WTC11 (cell line): ENCODE data around the gene CFAP251.

ENCODE experiments used
- ATF2 ChIP-seq: sonication (generic); formaldehyde crosslinking; IDR thresholded peaks from 2 replicates; pipeline ENCODE4 v1.8.1; 2022; ENCODE audit warnings: low read depth, missing genetic modification reagents, borderline replicate concordance
- CTCF ChIP-seq: fragments of 200-600 bp; IDR thresholded peaks from 2 replicates; pipeline ENCODE4 v1.8.0; 2022; ENCODE audit warnings: antibody characterized with exemption
- E2F4 ChIP-seq: sonication (generic); formaldehyde crosslinking; IDR thresholded peaks from 2 replicates; pipeline ENCODE4 v1.8.1; 2022; ENCODE audit warnings: low read depth, mild to moderate bottlenecking, moderate library complexity, missing genetic modification reagents, borderline replicate concordance
- JUN ChIP-seq: sonication (generic); formaldehyde crosslinking; IDR thresholded peaks from 2 replicates; pipeline ENCODE4 v1.8.0; 2023; ENCODE audit warnings: mild to moderate bottlenecking, missing genetic modification reagents
- NFYB ChIP-seq: sonication (generic); formaldehyde crosslinking; conservative IDR thresholded peaks from 2 replicates; pipeline ENCODE4 v1.8.0; 2022; ENCODE audit warnings: low read depth, missing genetic modification reagents
- STAT6 ChIP-seq: sonication (generic); formaldehyde crosslinking; conservative IDR thresholded peaks from 2 replicates; pipeline ENCODE4 v1.8.1; 2023; ENCODE audit warnings: mild to moderate bottlenecking, low read depth, missing genetic modification reagents, moderate library complexity
- TCF7 ChIP-seq: sonication (generic); formaldehyde crosslinking; IDR thresholded peaks from 2 replicates; pipeline ENCODE4 v1.8.0; 2022; ENCODE audit warnings: mild to moderate bottlenecking, low read depth, missing genetic modification reagents, moderate library complexity
- USF2 ChIP-seq: sonication (generic); formaldehyde crosslinking; IDR thresholded peaks from 2 replicates; pipeline ENCODE4 v1.8.1; 2023; ENCODE audit warnings: mild to moderate bottlenecking, missing genetic modification reagents, moderate library complexity
- ZNF121 ChIP-seq: sonication (generic); formaldehyde crosslinking; IDR thresholded peaks from 2 replicates; pipeline ENCODE4 v1.8.0; 2023; ENCODE audit warnings: missing genetic modification reagents
- TF ChIP-seq, protein P1 (sequence below): sonication (generic); formaldehyde crosslinking; conservative IDR thresholded peaks from 2 replicates; pipeline ENCODE4 v1.8.1; 2022; ENCODE audit warnings: mild to moderate bottlenecking, missing genetic modification reagents
- TF ChIP-seq, protein P2 (sequence below): sonication (generic); formaldehyde crosslinking; IDR thresholded peaks from 2 replicates; pipeline ENCODE4 v1.8.0; 2022; ENCODE audit warnings: mild to moderate bottlenecking, missing genetic modification reagents

DNA sequence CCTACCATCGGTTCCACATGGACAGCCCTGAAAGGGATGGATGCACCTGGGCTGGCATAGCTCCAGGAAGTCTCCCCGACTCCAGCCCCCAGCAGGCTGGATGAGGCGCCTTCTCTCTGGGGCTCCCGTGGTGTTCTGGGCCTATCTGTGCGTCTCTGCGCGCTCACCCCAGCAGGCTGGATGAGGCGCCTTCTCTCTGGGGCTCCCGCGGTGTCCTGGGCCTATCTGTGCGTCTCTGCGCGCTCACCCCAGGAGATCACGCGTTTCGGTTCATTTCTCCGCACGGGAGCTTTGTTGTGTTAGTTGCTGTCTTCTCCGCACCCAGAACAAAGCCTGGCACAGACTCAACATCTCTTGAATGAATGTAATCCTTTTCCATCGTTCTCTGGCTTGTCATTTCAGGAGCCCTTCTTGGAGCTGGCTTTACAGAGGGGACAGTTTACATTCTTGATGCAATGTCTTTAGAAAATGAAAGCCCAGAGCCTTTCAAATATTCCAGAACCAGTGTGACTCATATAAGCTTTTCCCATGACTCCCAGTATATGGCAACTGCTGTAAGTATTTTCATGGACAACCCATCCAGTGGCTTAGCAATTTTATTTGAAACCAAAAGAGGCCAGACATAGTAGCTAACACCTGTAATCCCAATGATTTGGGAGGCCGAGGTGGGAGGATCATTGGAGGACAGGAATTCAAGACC, 40.3 kb downstream of the CFAP251 start:
- TF ChIP-seq E2F4 (CRISPR knock-in tag) (no peak), JUN (no peak), USF2 (no peak), STAT6 (CRISPR knock-in tag) (no peak), ZNF121 (no peak), ATF2 (CRISPR knock-in tag) (no peak), NFYB (no peak), TCF7 (CRISPR knock-in tag) (no peak), CTCF (no peak)
- TF ChIP-seq, protein P1, sequence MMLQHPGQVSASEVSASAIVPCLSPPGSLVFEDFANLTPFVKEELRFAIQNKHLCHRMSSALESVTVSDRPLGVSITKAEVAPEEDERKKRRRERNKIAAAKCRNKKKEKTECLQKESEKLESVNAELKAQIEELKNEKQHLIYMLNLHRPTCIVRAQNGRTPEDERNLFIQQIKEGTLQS (CRISPR knock-in tag), result no peak
- TF ChIP-seq, protein P2, sequence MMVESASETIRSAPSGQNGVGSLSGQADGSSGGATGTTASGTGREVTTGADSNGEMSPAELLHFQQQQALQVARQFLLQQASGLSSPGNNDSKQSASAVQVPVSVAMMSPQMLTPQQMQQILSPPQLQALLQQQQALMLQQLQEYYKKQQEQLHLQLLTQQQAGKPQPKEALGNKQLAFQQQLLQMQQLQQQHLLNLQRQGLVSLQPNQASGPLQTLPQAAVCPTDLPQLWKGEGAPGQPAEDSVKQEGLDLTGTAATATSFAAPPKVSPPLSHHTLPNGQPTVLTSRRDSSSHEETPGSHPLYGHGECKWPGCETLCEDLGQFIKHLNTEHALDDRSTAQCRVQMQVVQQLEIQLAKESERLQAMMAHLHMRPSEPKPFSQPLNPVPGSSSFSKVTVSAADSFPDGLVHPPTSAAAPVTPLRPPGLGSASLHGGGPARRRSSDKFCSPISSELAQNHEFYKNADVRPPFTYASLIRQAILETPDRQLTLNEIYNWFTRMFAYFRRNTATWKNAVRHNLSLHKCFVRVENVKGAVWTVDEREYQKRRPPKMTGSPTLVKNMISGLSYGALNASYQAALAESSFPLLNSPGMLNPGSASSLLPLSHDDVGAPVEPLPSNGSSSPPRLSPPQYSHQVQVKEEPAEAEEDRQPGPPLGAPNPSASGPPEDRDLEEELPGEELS (CRISPR knock-in tag), result no peak
